Measurements from ENCODE around the gene CFDP1.

The CFDP1 gene

GRCh38 chr16:75263963-75264445 is 169.3 kb downstream of the CFDP1 start:
- DNase-seq: no peak

- no peak for DNase-seq
Measured at GRCh38 chr16:75263291-75263962, 169.9 kb downstream of the CFDP1 start.

- DNase-seq: no peak
Measured at GRCh38 chr16:75262800-75263127, 170.5 kb downstream of the CFDP1 start.

GRCh38 chr16:75262104-75262799 is 171.1 kb downstream of the CFDP1 start:
- DNase-seq: no peak

- DNase-seq: no peak
Measured at GRCh38 chr16:75261590-75262078, 171.7 kb downstream of the CFDP1 start.

- DNase-seq: no peak
Measured at GRCh38 chr16:75260851-75261589, 172.3 kb downstream of the CFDP1 start.

GRCh38 chr16:75258807-75259141 is 174.5 kb downstream of the CFDP1 start:
- no peak for DNase-seq

- no peak for DNase-seq
Measured at GRCh38 chr16:75257886-75258806, 175.2 kb downstream of the CFDP1 start.

- DNase-seq: no peak
Measured at GRCh38 chr16:75256696-75257343, 176.5 kb downstream of the CFDP1 start.

GRCh38 chr16:75256059-75256571 is 177.2 kb downstream of the CFDP1 start:
- DNase-seq: no peak

- DNase-seq: no peak
Measured at GRCh38 chr16:75254359-75254837, 178.9 kb downstream of the CFDP1 start.

GRCh38 chr16:75252946-75253911 is 180.1 kb downstream of the CFDP1 start:
- no peak for DNase-seq

- no peak for DNase-seq
Measured at GRCh38 chr16:75252049-75252864, 181.0 kb downstream of the CFDP1 start.

- no peak for DNase-seq
Measured at GRCh38 chr16:75251280-75252048, 181.8 kb downstream of the CFDP1 start, which contains the start of gene BCAR1. TSS of gene BCAR1 (minus strand) at chr16:75251624. CDS start at chr16:75251482, 142 bp downstream.

GRCh38 chr16:75250809-75251279 is 182.5 kb downstream of the CFDP1 start:
- DNase-seq: no peak

GRCh38 chr16:75250089-75250808 is 183.1 kb downstream of the CFDP1 start:
- DNase-seq: no peak

GRCh38 chr16:75249441-75249840 is 183.9 kb downstream of the CFDP1 start:
- DNase-seq: no peak
